Fibroblast of pulmonary artery (primary cell): Measurements from ENCODE around the gene GPNMB.

ENCODE experiments used
- DNase-seq: peaks from one replicate; pipeline ENCODE4 v3.0.0-alpha.2; 2010; ENCODE audit warnings: low read depth
- H3K4me3 ChIP-seq: replicated peaks from 2 replicates; pipeline ENCODE4 v1.5.1; 2011; ENCODE audit warnings: low read depth, mild to moderate bottlenecking, control low read depth, low read length, moderate library complexity
- CTCF ChIP-seq: IDR thresholded peaks from 2 replicates; pipeline ENCODE4 v1.5.1; 2011; ENCODE audit warnings: mild to moderate bottlenecking, control low read depth, low read length, inconsistent platforms; ENCODE audit errors: missing control alignments

Gene GPNMB

GRCh38 chr7:23268167-23268566 is 21.6 kb downstream of the GPNMB start:
- no peak for DNase-seq
- no peak for TF ChIP-seq CTCF
- no peak overlapping the region for H3K4me3 ChIP-seq

GRCh38 chr7:23268746-23269145 is 22.2 kb downstream of the GPNMB start:
- no peak overlapping the region for H3K4me3 ChIP-seq
- TF ChIP-seq CTCF: no peak
- no peak for DNase-seq

GRCh38 chr7:23272275-23272674 is 25.7 kb downstream of the GPNMB start:
- DNase-seq: no peak
- H3K4me3 ChIP-seq: no peak overlapping the region
- no peak for TF ChIP-seq CTCF

GRCh38 chr7:23273141-23273599 is 26.6 kb downstream of the GPNMB start:
- TF ChIP-seq CTCF: peak; percentile 87
- peak; percentile 94 for DNase-seq
- no peak overlapping the region for H3K4me3 ChIP-seq

GRCh38 chr7:23275912-23276311 is 29.3 kb downstream of the GPNMB start:
- TF ChIP-seq CTCF: no peak
- no peak overlapping the region for H3K4me3 ChIP-seq
- DNase-seq: no peak

GRCh38 chr7:23276376-23276775 is 29.8 kb downstream of the GPNMB start:
- peak; percentile 14 for DNase-seq
- TF ChIP-seq CTCF: peak; percentile 15
- no peak overlapping the region for H3K4me3 ChIP-seq

GRCh38 chr7:23276947-23277346 is 30.4 kb downstream of the GPNMB start:
- DNase-seq: no peak
- TF ChIP-seq CTCF: no peak

More at GRCh38 chr7:23276947-23277346, 30.4 kb downstream of the GPNMB start:
- no peak overlapping the region for H3K4me3 ChIP-seq
